HG03558 (cell line): Measurements from ENCODE around the gene TFG.

Experiments
- ATAC-seq: cut with Tn5 transposase; IDR thresholded peaks from one replicate; pipeline ENCODE4 v1.9.1; 2021; ENCODE audit warnings: moderate number of reproducible peaks; ENCODE audit not compliant: unreplicated experiment; ENCODE audit errors: extremely low read depth

Gene TFG

GRCh38 chr3:100753846-100754245 is 44.6 kb downstream of the TFG start:
- ATAC-seq = no peak

- ATAC-seq = no peak
These were observed 45.5 kb downstream of the TFG start for GRCh38 chr3:100754563-100755334.

GRCh38 chr3:100756441-100756840 is 47.1 kb downstream of the TFG start:
- no peak for ATAC-seq

GRCh38 chr3:100759159-100759558 is 49.9 kb downstream of the TFG start:
- no peak for ATAC-seq

- ATAC-seq = no peak
These were observed 50.7 kb downstream of the TFG start for GRCh38 chr3:100759950-100760349.

GRCh38 chr3:100760377-100760776 is 51.1 kb downstream of the TFG start:
- ATAC-seq = no peak

GRCh38 chr3:100761211-100761942 is 52.1 kb downstream of the TFG start:
- ATAC-seq = peak; percentile 49

- no peak for ATAC-seq
These were observed 52.7 kb downstream of the TFG start for GRCh38 chr3:100761951-100762350.

GRCh38 chr3:100765437-100765975 is 56.2 kb downstream of the TFG start:
- ATAC-seq = no peak

GRCh38 chr3:100766069-100766468 is 56.8 kb downstream of the TFG start:
- ATAC-seq = no peak

GRCh38 chr3:100769693-100770092 is 60.4 kb downstream of the TFG start:
- no peak for ATAC-seq

- no peak for ATAC-seq
These were observed 65.9 kb downstream of the TFG start for GRCh38 chr3:100775226-100775625.

- no peak for ATAC-seq
These were observed 66.4 kb downstream of the TFG start for GRCh38 chr3:100775669-100776068.

GRCh38 chr3:100776097-100776729 is 66.9 kb downstream of the TFG start:
- ATAC-seq = no peak

GRCh38 chr3:100776746-100777145 is 67.5 kb downstream of the TFG start:
- ATAC-seq = no peak

- ATAC-seq = no peak
These were observed 68.0 kb downstream of the TFG start for GRCh38 chr3:100777271-100777670.

- ATAC-seq = no peak
These were observed 70.2 kb downstream of the TFG start for GRCh38 chr3:100779480-100779879.

- no peak for ATAC-seq
These were observed 70.9 kb downstream of the TFG start for GRCh38 chr3:100780071-100780622.

- no peak for ATAC-seq
These were observed 72.0 kb downstream of the TFG start for GRCh38 chr3:100781301-100781700.

- ATAC-seq = no peak
These were observed 73.1 kb downstream of the TFG start for GRCh38 chr3:100782348-100782747.

GRCh38 chr3:100782906-100783305 is 73.6 kb downstream of the TFG start:
- no peak for ATAC-seq
